HCT116 (cell line): ENCODE data around the gene TMCC3. TPM values are rescaled to one million over a fixed set of nuclear protein-coding genes. Genes with fewer than 3 reads are reported as not detected.

Experiments used
- ATAC-seq: fragments of 200-7000 bp; cut with Tn5 transposase; 2 replicates; pipeline ENCODE4 v1.9.1; 2020; ENCODE audit warnings: mild to moderate bottlenecking, moderate library complexity
- BruUV-seq: library from RNA; stranded (reverse); fragments of 400-500 nt; replicated peaks from 2 replicates; lab custom pipeline; 2021; lab: Mats Ljungman, UMichigan
- CTCF ChIA-PET: fragments of 300-600 bp; sonication (Branson Sonifier 250); formaldehyde crosslinking; loops from one replicate; lab custom pipeline; 2021; ENCODE audit warnings: antibody characterized with exemption; lab: Charles Lee
- POLR2A ChIA-PET: fragments of 300-600, 350-600 bp; sonication (Branson Sonifier 250); formaldehyde crosslinking; loops from one replicate; lab custom pipeline; 2021; ENCODE audit warnings: antibody characterized with exemption; lab: Charles Lee
- RAD21 ChIA-PET, 2 experiments: fragments of 300-600 bp; sonication (Branson Sonifier 250); formaldehyde crosslinking; loops; one replicate each; lab custom pipeline; 2023; ENCODE audit warnings: low total read pairs in 2 of 2; ENCODE audit not compliant: uncharacterized antibody in 2 of 2, unreplicated experiment in 2 of 2, low non-redundant PET in 1 of 2; lab: Charles Lee
- DNase-seq: peaks from one replicate; pipeline ENCODE4 v3.0.0-alpha.2; 2010; ENCODE audit warnings: low read depth, low spot score
- H2AFZ ChIP-seq: fragments of 200-600 bp; shearing (Covaris generic), sonication (generic); 2 replicates; pipeline ENCODE4 v1.6.1; 2017; ENCODE audit warnings: low read depth, mixed run types, mixed read lengths, antibody characterized with exemption, low read length; ENCODE audit not compliant: poor library complexity, severe bottlenecking
- H3K27ac ChIP-seq: 2 replicates; pipeline ENCODE4 v1.5.1; 2012; ENCODE audit warnings: low read depth, low read length
- H3K27me3 ChIP-seq: fragments of 200-600 bp; sonication (generic); 2 replicates; pipeline ENCODE4 v1.6.1; 2016; ENCODE audit warnings: mixed run types, low read length, mixed read lengths; ENCODE audit not compliant: insufficient read depth
- H3K36me3 ChIP-seq, 2 experiments: fragments of 200-500 bp in 1 of 2; fragments of 200-600 bp in 1 of 2; sonication (Bioruptor generic) in 1 of 2; sonication (generic) in 1 of 2; 2 replicates each; pipeline versions ENCODE4 v1.5.1 to v1.6.1; 2014 to 2016; ENCODE audit warnings: low read length in 2 of 2, inconsistent platforms in 1 of 2, mixed read lengths in 1 of 2, mixed run types in 1 of 2; ENCODE audit not compliant: insufficient read depth in 2 of 2, control insufficient read depth in 1 of 2
- H3K4me1 ChIP-seq, 2 experiments: fragments of 200-600 bp in 1 of 2; sonication (generic) in 1 of 2; 2 replicates each; pipeline versions ENCODE4 v1.5.1 to v1.6.1; 2012 to 2017; ENCODE audit warnings: low read length in 2 of 2, inconsistent platforms in 1 of 2, mild to moderate bottlenecking in 1 of 2, mixed read lengths in 1 of 2, mixed run types in 1 of 2, moderate library complexity in 1 of 2; ENCODE audit not compliant: insufficient read depth in 2 of 2, control insufficient read depth in 1 of 2
- H3K4me2 ChIP-seq: fragments of 200-600 bp; sonication (generic); 2 replicates; pipeline ENCODE4 v1.6.1; 2017; ENCODE audit warnings: mixed run types, low read length, mixed read lengths
- H3K4me3 ChIP-seq, 2 experiments: fragments of 200-600 bp in 1 of 2; sonication (generic) in 1 of 2; replicated peaks in 1 of 2; 2 replicates each; pipeline ENCODE4 v1.5.1; 2011 to 2016; ENCODE audit warnings: low read length in 2 of 2, control low read depth in 1 of 2, low read depth in 1 of 2, mild to moderate bottlenecking in 1 of 2, mixed read lengths in 1 of 2, mixed run types in 1 of 2
- H3K79me2 ChIP-seq: fragments of 200-600 bp; sonication (generic); 2 replicates; pipeline ENCODE4 v1.6.1; 2017; ENCODE audit warnings: mild to moderate bottlenecking, mixed run types, low read length, moderate library complexity, mixed read lengths; ENCODE audit not compliant: insufficient read depth
- H3K9ac ChIP-seq: fragments of 200-600 bp; sonication (generic); 2 replicates; pipeline ENCODE4 v1.6.1; 2016; ENCODE audit warnings: low read length, mixed read lengths
- H3K9me2 ChIP-seq: fragments of 200-600 bp; sonication (generic), shearing (Covaris generic); 2 replicates; pipeline ENCODE4 v1.6.1; 2017; ENCODE audit warnings: mixed run types, mild to moderate bottlenecking, moderate library complexity; ENCODE audit not compliant: insufficient read depth
- H3K9me3 ChIP-seq, 2 experiments: fragments of 200-500 bp in 1 of 2; fragments of 200-600 bp in 1 of 2; sonication (Bioruptor generic) in 1 of 2; sonication (generic) in 1 of 2; 2 replicates each; pipeline ENCODE4 v1.6.1; 2014 to 2017; ENCODE audit warnings: low read length in 2 of 2, mixed read lengths in 2 of 2, inconsistent platforms in 1 of 2, low read depth in 1 of 2, mild to moderate bottlenecking in 1 of 2, mixed run types in 1 of 2, moderate library complexity in 1 of 2; ENCODE audit not compliant: control insufficient read depth in 1 of 2, insufficient read depth in 1 of 2
- H4K20me1 ChIP-seq: fragments of 200-600 bp; sonication (generic), shearing (Covaris generic); 2 replicates; pipeline ENCODE4 v1.6.1; 2017; ENCODE audit warnings: mixed run types, mild to moderate bottlenecking, moderate library complexity; ENCODE audit not compliant: insufficient read depth
- CBX3 ChIP-seq: IDR thresholded peaks from 2 replicates; pipeline ENCODE4 v1.6.1; 2012; ENCODE audit warnings: low read depth
- ZFX ChIP-seq: fragments of 450-650 bp; IDR thresholded peaks from 2 replicates; pipeline ENCODE4 v1.6.1; 2017
- intact Hi-C: fragments of 100-400 bp; cut with micrococcal nuclease; formaldehyde crosslinking; loops from 2 replicates; pipeline ENCODE4 v1.10.0; 2022
- total RNA-seq: library from RNA; stranded (reverse); gene quantifications from one replicate; pipeline ENCODE4 v1.2.1, GENCODE V29; 2021; ENCODE audit not compliant: unreplicated experiment
- TF ChIP-seq, protein P1 (sequence below): IDR thresholded peaks from 2 replicates; pipeline ENCODE4 v1.6.1; 2012; ENCODE audit warnings: low read depth
- TF ChIP-seq, protein P2 (sequence below): IDR thresholded peaks from 2 replicates; pipeline ENCODE4 v1.6.1; 2011; ENCODE audit warnings: mild to moderate bottlenecking, low read length, moderate library complexity; ENCODE audit not compliant: insufficient replicate concordance; ENCODE audit errors: extremely low read depth

The TMCC3 gene
- total RNA-seq, 1 experiment from 2014 or later = 4.5 TPM

DNA sequence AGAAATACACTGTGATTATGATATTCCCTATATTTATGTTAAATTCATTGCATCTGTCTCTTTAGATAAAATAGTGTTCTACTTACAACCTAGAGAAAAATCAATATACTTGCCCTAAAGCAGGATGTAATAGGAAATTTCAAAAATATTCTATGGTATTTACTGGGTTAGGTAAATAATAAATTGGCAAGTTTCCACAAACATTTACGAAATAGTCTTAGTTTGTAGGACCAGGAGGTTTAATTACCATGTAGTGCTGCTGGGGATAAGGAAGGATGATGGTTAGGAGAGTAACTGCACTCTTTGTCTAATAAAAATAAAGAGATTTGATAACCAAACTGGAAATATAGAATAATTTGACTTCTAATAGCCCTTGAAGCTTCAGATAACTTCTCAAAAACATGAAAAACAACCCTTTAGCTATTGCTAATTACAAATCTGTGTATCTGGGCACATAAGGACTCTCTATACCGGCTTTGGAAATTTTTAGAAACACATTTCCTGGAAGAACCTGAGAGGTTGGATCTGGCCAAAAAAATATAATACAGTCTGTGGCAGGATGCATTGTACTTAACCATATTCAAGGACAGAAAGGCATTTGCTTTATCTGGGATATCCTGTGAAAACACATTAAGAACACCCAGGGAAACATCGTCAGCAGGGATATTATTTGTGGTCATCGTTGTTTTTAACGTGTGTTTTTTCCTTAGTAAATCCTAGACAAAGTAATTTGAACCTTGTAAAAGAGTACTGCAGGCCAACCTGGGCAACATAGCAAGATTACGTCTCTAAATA is 36.7 kb upstream of the TMCC3 start:
- TF ChIP-seq, protein P1, sequence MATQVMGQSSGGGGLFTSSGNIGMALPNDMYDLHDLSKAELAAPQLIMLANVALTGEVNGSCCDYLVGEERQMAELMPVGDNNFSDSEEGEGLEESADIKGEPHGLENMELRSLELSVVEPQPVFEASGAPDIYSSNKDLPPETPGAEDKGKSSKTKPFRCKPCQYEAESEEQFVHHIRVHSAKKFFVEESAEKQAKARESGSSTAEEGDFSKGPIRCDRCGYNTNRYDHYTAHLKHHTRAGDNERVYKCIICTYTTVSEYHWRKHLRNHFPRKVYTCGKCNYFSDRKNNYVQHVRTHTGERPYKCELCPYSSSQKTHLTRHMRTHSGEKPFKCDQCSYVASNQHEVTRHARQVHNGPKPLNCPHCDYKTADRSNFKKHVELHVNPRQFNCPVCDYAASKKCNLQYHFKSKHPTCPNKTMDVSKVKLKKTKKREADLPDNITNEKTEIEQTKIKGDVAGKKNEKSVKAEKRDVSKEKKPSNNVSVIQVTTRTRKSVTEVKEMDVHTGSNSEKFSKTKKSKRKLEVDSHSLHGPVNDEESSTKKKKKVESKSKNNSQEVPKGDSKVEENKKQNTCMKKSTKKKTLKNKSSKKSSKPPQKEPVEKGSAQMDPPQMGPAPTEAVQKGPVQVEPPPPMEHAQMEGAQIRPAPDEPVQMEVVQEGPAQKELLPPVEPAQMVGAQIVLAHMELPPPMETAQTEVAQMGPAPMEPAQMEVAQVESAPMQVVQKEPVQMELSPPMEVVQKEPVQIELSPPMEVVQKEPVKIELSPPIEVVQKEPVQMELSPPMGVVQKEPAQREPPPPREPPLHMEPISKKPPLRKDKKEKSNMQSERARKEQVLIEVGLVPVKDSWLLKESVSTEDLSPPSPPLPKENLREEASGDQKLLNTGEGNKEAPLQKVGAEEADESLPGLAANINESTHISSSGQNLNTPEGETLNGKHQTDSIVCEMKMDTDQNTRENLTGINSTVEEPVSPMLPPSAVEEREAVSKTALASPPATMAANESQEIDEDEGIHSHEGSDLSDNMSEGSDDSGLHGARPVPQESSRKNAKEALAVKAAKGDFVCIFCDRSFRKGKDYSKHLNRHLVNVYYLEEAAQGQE = no peak
- TF ChIP-seq ZFX (no peak), CBX3 (no peak)
- TF ChIP-seq, protein P2, sequence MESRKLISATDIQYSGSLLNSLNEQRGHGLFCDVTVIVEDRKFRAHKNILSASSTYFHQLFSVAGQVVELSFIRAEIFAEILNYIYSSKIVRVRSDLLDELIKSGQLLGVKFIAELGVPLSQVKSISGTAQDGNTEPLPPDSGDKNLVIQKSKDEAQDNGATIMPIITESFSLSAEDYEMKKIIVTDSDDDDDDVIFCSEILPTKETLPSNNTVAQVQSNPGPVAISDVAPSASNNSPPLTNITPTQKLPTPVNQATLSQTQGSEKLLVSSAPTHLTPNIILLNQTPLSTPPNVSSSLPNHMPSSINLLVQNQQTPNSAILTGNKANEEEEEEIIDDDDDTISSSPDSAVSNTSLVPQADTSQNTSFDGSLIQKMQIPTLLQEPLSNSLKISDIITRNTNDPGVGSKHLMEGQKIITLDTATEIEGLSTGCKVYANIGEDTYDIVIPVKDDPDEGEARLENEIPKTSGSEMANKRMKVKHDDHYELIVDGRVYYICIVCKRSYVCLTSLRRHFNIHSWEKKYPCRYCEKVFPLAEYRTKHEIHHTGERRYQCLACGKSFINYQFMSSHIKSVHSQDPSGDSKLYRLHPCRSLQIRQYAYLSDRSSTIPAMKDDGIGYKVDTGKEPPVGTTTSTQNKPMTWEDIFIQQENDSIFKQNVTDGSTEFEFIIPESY = no peak
- Histone ChIP-seq H3K4me1 (no peaks in the 10 kb centered on the region), H3K27ac (no peak overlapping the region), H3K9ac (no peak overlapping the region), H3K9me3 (no peaks in the 10 kb centered on the region), H3K36me3 (no peaks in the 10 kb centered on the region), H2AFZ (no peak overlapping the region), H3K4me3 (no peak overlapping the region), H4K20me1 (no peaks in the 10 kb centered on the region), H3K9me2 (no peaks in the 10 kb centered on the region), H3K27me3 (no peaks in the 10 kb centered on the region), H3K79me2 (no peaks in the 10 kb centered on the region), H3K4me2 (no peak overlapping the region)
- ChIA-PET CTCF (no interaction called here), RAD21 (no interaction called here), POLR2A (no interaction called here)
- intact Hi-C loops = no loop called here
- BruUV-seq = no TSS peak
- DNase-seq (no peak), ATAC-seq (no peak)
